HFFc6 (cell line): ENCODE measurements around the gene CPN2. TPM values are rescaled to one million over a fixed set of nuclear protein-coding genes. Genes with fewer than 3 reads are reported as not detected.

ENCODE experiments used
- DNase-seq: peaks from one replicate; pipeline ENCODE4 v3.0.0-alpha.2; 2018
- H3K27ac Mint-ChIP-seq: 2 replicates; pipeline ENCODE4 v1.8.0; 2020; ENCODE audit warnings: mild to moderate bottlenecking, mixed read lengths
- H3K27me3 Mint-ChIP-seq: 2 replicates; pipeline ENCODE4 v1.8.0; 2021; ENCODE audit warnings: mild to moderate bottlenecking, moderate library complexity, mixed read lengths; ENCODE audit not compliant: insufficient read depth
- H3K36me3 Mint-ChIP-seq: 2 replicates; pipeline ENCODE4 v1.8.0; 2021; ENCODE audit warnings: low read depth, mixed read lengths
- H3K4me1 Mint-ChIP-seq: 2 replicates; pipeline ENCODE4 v1.8.0; 2020; ENCODE audit warnings: low read depth, mixed read lengths
- H3K4me3 Mint-ChIP-seq: 2 replicates; pipeline ENCODE4 v1.8.0; 2020; ENCODE audit warnings: mild to moderate bottlenecking, moderate library complexity, mixed read lengths
- H3K9me3 Mint-ChIP-seq: 2 replicates; pipeline ENCODE4 v1.8.0; 2020; ENCODE audit warnings: mild to moderate bottlenecking, mixed read lengths
- CTCF ChIP-seq: fragments of 200-600 bp; sonication (generic); IDR thresholded peaks from 2 replicates; pipeline ENCODE4 v1.5.0; 2021; ENCODE audit warnings: antibody characterized with exemption, mild to moderate bottlenecking
- total RNA-seq, 6 experiments: library from RNA; stranded (reverse); fragmentation: NEBNext Ultra II Directional; extraction: Animal tissue kit (Norgen Biotek cat#: 25700); gene quantifications; 2 replicates in 1 of 6; 3 replicates in 5 of 6; pipeline ENCODE4 v1.2.3, GENCODE V29; 2021

Gene CPN2
- total RNA-seq, 6 experiments from 2014 or later: 0.24 to 0.56 (median 0.35) TPM

DNA sequence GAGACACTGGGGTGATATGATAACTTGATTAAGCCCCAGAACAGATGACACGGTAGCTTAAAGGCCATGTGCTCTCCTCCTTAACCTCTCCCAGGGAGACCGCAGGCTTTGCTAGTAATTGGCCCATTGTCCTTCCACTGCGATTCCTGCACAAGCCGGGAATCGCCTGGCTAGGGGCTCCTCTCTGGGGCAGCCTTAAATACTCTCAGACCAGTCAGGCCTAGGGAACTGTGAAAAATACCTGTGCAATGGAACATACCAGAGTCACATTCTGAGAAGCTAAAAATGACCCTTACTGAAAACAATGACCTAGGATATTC, 56.3 kb downstream of the CPN2 start:
- peaks cover 4% of the 10 kb centered on the region; the same call in 1 of the 2 replicates for H3K9me3 Mint-ChIP-seq
- H3K36me3 Mint-ChIP-seq: no peaks in the 10 kb centered on the region
- peaks cover 30% of the 10 kb centered on the region for H3K27me3 Mint-ChIP-seq
- DNase-seq: no peak
- H3K4me3 Mint-ChIP-seq: no peak overlapping the region
- peaks cover 5% of the 10 kb centered on the region; the same call in 1 of the 2 replicates for H3K4me1 Mint-ChIP-seq
- H3K27ac Mint-ChIP-seq: no peak overlapping the region
- TF ChIP-seq CTCF: no peak

DNA sequence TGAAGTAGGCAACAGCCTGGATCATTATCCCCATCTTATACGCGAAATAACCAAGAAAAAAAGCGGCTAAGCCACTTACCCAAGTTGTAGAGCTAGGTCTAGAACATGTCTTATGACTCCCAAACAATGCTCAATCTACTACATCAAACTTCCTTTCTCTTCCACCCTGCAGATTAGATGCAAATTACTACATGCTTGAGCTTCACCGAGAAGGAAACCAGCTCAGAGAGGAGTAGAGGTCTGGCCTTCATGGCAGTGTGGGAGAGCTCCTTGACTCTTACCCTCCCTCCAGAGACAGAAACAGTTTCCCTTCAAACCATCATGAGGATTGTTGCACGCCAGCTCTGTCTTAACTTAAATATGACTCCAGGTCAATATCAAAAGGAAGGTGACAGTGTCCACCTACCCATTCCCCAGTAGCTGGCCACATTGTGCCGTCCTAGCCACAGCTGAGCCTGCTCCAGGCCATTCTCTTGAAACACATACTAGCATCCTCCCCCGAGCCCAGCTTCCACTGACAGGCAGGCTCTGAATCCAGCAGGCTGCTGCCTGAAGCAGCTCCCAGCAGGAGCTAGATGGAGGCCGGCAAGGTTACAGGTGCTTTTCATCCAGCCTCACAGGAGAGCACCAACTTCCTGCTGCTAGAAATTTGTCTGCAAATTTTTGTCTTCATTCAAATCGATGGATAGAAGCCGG, 56.8 kb downstream of the CPN2 start:
- H3K4me3 Mint-ChIP-seq: no peak overlapping the region
- peaks cover 4% of the 10 kb centered on the region; the same call in 1 of the 2 replicates for H3K9me3 Mint-ChIP-seq
- TF ChIP-seq CTCF: no peak
- H3K36me3 Mint-ChIP-seq: no peaks in the 10 kb centered on the region
- no peak overlapping the region for H3K27ac Mint-ChIP-seq
- H3K27me3 Mint-ChIP-seq: peaks cover 30% of the 10 kb centered on the region
- peaks cover 5% of the 10 kb centered on the region; the same call in 1 of the 2 replicates for H3K4me1 Mint-ChIP-seq
- DNase-seq: no peak

GRCh38 chr3:194293546-194294198, 57.5 kb downstream of the CPN2 start:
- Mint-ChIP-seq H3K27ac (no peak overlapping the region), H3K36me3 (no peaks in the 10 kb centered on the region)
- DNase-seq: no peak

DNA sequence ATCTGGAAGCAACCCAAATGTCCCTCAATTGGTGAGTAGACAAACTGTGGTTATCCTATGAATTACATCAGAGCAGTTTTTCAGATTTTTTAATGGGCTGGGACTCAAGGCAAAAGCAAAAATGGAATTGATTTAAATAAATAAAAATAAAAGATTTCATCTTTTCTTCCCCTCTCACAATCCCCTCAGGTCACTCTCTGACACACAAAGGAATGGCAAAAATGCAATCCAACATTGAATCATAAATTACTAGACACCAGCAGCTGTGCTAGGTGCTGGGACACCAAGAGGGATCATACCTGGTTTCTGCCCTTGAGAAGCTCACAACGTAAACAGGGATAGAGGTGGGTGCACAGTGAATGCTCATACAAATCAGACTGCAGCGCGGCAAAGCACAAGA, 58.8 kb downstream of the CPN2 start:
- no peak overlapping the region for H3K27ac Mint-ChIP-seq
- H3K36me3 Mint-ChIP-seq: no peaks in the 10 kb centered on the region
- TF ChIP-seq CTCF: no peak
- H3K4me3 Mint-ChIP-seq: no peak overlapping the region
- H3K4me1 Mint-ChIP-seq: peaks cover 5% of the 10 kb centered on the region; the same call in 1 of the 2 replicates
- peaks cover 35% of the 10 kb centered on the region for H3K27me3 Mint-ChIP-seq
- H3K9me3 Mint-ChIP-seq: peaks cover 4% of the 10 kb centered on the region; the same call in 1 of the 2 replicates
- no peak for DNase-seq

More at GRCh38 chr3:194293546-194294198, 57.5 kb downstream of the CPN2 start:
- Mint-ChIP-seq H3K9me3 (peaks cover 4% of the 10 kb centered on the region; the same call in 1 of the 2 replicates), H3K4me3 (no peak overlapping the region), H3K27me3 (peaks cover 30% of the 10 kb centered on the region), H3K4me1 (peaks cover 5% of the 10 kb centered on the region; the same call in 1 of the 2 replicates)
- no peak for TF ChIP-seq CTCF

Other genes starting within 250 kb of the CPN2 start
- 10 to 100 TPM in 4 of 6 experiments, 1 to 10 TPM in 2; 4.8 to 15.1 (median 13.4) TPM for gene HES1, start 215.2 kb downstream of the CPN2 start, total RNA-seq
- 100 to 1,000 TPM; 130 to 211 (median 176) TPM for gene LRRC15, start 18.4 kb upstream of the CPN2 start, total RNA-seq
- under 1 TPM in 1 of 6 experiments, not detected in 5; 0.05 TPM for gene GP5, start 47.9 kb upstream of the CPN2 start, total RNA-seq
- 100 to 1,000 TPM; 114 to 123 (median 117) TPM for gene ATP13A3, start 135.7 kb upstream of the CPN2 start, total RNA-seq